NCI-H524 (cell line): ENCODE results near the gene PSMA7.

Experiments
- DNase-seq, 2 experiments: peaks; one replicate each; lab custom pipeline; 2025; lab: John Stamatoyannopoulos, UW

PSMA7 gene

DNA sequence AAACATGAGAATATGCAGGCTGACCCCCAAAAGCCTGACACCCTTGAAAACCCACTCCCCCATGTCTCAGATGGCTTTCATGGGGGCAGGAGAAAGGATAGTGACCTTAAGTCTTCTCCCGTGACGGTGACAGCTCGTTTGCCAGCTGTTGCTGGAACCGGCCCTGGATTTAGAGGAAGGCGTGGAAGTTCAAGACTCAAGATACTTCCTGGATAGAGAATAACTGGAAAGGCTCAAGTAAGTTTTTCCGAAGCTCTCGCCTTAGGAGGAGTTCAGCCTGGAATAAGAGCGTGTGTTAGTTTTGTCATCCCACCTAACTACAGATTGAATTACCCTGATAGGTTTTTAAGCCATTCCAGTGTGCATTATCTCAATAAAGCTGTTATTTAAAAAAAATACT, 28.1 kb upstream of the PSMA7 start:
- no peak for DNase-seq

GRCh38 chr20:62170536-62170935, 27.3 kb upstream of the PSMA7 start:
- DNase-seq, result no peak

- DNase-seq, result no peak
These were observed 25.8 kb upstream of the PSMA7 start for GRCh38 chr20:62168890-62169435.

DNA sequence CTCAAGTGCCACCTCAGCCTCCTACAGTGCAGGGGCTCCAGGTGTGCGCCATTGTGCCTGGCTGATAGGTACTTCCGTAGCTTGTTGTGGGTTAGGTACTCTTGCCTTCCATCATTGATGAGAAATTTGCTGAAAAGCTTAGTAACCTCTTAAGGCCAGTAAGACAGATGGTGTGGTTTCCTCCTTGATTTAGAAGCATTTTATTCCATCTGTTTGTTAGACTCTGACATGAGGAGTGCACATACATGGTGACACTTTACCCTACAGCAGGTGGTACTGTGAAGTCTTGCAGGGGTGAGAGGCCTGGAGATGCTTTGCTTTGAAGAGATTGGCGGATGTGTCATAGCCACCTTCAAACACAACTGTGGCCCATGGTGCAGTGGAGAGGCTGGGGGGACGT, 24.9 kb upstream of the PSMA7 start:
- peak; percentile 90 to 96 for DNase-seq

GRCh38 chr20:62167474-62167873, 24.3 kb upstream of the PSMA7 start:
- no peak for DNase-seq

DNA sequence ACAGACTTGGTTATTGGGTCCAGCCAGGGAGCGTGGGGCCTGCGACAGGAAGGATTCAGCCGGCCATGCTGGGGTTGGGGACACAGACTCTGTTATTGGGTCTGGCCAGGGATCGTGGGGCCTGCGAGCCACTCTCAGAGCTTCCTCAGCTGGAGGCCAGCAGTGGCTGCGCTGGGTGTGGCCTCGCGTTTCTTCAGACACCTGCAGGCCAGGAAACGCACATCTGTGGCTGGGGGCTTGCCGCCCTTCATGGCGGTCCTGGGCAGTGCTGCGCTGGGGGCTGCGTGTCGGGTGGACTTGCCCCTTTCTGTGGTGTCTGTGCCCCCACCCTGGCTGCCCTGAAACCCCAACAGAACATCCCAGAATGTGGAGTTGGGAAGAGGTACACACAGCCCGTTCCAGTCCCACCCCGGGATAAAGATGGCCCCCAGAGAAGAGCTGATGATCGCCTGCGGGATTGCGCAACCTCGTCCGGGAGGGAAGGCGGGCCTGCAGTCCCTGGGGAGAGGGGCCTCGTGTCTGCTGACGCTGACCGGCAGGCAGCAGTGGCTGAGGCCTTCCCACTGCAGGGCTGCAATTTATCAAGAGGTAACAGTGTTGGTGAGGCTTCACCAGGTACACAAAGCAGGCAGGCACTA, 22.7 kb upstream of the PSMA7 start:
- no peak for DNase-seq

DNA sequence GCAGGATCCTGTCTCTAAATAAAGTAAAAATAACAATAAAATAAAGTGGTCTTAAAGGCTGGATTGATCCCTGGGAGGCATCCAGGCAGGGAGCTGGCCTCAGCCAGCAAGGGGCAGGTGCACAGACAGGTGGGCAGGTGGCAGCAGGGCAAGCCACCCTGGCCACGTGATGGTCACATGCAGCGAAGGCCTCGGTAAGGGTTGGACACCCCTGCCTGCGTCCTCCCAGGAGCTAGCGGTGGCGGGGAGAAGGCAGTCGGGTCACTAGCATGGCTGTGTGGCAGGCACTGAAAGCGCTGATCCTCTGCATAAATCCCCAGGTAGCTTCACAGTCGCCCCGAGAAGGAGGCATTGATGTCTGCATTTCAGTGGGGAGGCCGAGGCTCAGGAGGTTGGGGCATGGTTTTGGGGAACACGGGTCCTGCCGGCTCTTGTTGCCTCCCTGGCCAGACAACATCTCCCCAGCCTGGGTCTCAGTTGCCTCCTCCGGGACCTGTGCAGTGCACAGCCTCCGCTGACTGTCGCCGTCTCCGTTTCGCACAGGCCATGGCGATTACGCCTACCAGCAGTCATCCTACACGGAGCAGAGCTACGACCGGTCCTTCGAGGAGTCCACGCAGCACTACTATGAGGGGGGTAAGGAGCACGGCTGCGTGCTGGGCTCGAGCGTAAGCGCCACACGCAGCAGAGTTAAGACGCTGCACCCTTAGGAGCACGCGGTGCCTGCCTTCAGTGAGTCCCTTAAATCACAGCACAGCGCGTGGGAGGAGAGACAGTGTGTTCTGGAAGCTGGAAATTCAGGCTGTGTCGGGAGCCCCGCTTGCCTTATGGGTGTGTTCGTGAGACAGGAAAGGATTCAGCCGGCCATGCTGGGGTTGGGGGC, 21.9 kb upstream of the PSMA7 start:
- DNase-seq, result no peak

GRCh38 chr20:62163986-62164762, 21.0 kb upstream of the PSMA7 start:
- no peak for DNase-seq

- no peak for DNase-seq
These were observed 20.3 kb upstream of the PSMA7 start for GRCh38 chr20:62163485-62163865.

- no peak for DNase-seq
These were observed 19.7 kb upstream of the PSMA7 start for GRCh38 chr20:62162765-62163484.

- DNase-seq, result no peak
These were observed 18.2 kb upstream of the PSMA7 start for GRCh38 chr20:62161347-62161746.

DNA sequence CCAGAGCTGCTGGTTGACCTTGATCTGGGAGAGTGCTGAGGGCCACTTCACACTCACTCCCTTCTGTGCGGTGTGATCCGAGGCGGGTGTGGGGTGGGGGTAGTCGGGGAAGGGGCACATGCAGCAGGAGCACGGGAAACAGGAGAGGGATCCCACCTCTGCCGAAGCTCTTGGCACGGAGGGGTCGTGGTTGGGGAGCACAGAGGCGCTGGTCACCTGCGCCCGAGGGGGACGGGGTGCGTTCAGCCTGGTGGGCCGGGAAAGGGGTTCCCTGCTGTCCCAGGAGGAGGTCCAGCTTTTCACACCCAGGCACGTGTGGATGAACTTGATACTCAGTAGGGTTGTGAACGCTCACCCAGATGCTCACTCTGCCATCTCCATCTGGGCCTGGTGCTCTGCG, 17.7 kb upstream of the PSMA7 start:
- DNase-seq, result no peak

- DNase-seq, result no peak
These were observed 17.1 kb upstream of the PSMA7 start for GRCh38 chr20:62160253-62160652.

DNA sequence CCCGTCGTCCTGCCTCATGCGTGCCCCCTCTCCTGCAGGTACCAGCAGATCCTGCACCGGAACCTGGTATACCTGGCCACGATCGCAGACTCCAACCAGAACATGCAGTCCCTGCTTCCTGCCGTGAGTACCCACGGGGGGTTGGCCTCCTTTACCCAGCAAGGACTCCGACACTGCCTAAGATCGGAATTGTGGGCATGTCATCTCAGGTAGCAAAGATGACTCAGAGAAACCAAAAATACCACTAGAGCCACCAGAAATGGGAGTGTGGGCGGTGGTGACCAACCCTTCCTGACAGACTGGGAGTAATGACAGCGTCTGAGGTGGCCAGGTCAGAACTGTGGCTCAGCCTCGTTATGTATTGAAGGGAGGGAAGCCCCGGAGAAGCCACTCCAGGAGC, 16.6 kb upstream of the PSMA7 start:
- no peak for DNase-seq

GRCh38 chr20:62159052-62159451, 15.9 kb upstream of the PSMA7 start:
- DNase-seq, result no peak

DNA sequence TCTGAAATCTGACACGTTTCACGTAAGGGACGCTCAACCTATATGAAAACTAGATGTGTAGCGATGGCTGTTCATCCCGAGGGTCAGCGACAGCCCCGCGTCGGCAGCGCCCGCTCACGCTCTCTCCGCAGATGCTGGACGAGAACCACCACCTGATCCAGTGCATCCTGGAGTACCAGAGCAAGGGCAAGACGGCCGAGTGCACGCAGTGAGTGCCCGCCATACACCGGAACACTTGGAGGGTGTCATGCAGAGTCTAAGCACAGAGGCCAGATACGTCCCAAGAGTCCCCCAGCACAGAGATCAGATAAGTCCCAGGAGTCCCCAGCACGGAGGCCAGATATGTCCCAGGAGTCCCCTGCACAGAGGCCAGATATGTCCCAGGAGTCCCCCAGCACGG, 15.3 kb upstream of the PSMA7 start:
- DNase-seq, result no peak

GRCh38 chr20:62158088-62158400, 14.8 kb upstream of the PSMA7 start:
- no peak for DNase-seq

DNA sequence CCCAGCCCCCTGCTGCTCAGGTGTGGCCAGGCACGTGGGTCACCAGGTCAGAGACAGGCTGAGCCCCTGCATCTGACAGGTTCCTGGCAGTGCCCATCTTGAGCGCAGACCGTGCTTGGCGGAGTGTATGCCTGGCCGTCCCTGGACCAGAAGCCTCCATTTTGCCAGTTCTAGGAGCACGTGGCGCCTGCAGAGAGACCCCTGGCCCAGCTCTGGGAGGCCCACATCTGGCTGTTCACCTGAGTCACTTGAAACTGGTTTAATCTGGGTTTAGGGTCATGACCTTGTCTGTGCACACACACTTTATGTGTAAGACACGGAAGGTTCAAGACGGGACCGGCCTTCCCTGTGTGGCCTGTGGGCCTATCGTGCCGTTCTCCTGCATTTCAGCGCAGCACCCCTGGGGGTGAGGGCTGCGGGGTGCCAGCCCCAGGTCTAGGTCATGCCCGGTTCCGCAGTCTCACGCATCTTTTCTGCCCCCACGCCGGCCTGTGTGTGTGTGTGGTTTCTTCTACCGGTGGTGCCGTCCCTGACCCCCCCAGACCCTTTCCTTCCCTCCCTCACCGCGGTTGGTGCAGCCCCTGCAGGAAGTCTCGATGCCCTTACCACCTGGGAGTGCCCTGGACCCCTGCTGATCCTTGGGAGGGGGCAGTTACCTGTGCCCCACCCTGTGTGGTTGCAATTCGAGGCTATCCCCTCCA, 14.3 kb upstream of the PSMA7 start:
- DNase-seq, result no peak

GRCh38 chr20:62156592-62157386, 13.6 kb upstream of the PSMA7 start:
- peak; percentile 47 to 74 for DNase-seq

- DNase-seq, result no peak
These were observed 13.0 kb upstream of the PSMA7 start for GRCh38 chr20:62156254-62156556.
